Ascending aorta (tissue), 2 donors: ENCODE results near the gene DCC. TPM values are rescaled to one million over a fixed set of nuclear protein-coding genes. Genes with fewer than 3 reads are reported as not detected.

Experiments
- DNase-seq, 2 donors: peaks; one replicate each; pipeline ENCODE4 v3.0.0-alpha.2; 2019; ENCODE audit warnings: low spot score in 2 of 2
- H3K27ac ChIP-seq, 2 donors: fragments of 200-600 bp; sonication (generic); one replicate each; pipeline ENCODE4 v1.5.1; 2016 to 2017; ENCODE audit warnings: mild to moderate bottlenecking in 1 of 2
- H3K27me3 ChIP-seq: fragments of 200-600 bp; sonication (generic); one replicate; pipeline ENCODE4 v1.5.1; 2017
- H3K36me3 ChIP-seq, 2 donors: fragments of 200-600 bp; sonication (generic); one replicate each; pipeline ENCODE4 v1.5.1; 2016
- H3K4me1 ChIP-seq, 2 donors: fragments of 200-600 bp; sonication (generic); one replicate each; pipeline ENCODE4 v1.5.1; 2016 to 2017; ENCODE audit warnings: mild to moderate bottlenecking in 1 of 2
- H3K4me3 ChIP-seq, 2 donors: fragments of 200-600 bp; sonication (generic); one replicate each; pipeline ENCODE4 v1.5.1; 2016 to 2017; ENCODE audit warnings: mild to moderate bottlenecking in 1 of 2
- H3K9me3 ChIP-seq, 2 donors: fragments of 200-600 bp; sonication (generic); one replicate each; pipeline ENCODE4 v1.5.1; 2016
- intact Hi-C: fragments of 100-400 bp; cut with DNase I; formaldehyde crosslinking; loops from one replicate; pipeline ENCODE4 v1.15.1; 2023
- total RNA-seq: library from RNA; depleted of rRNA; stranded (reverse); fragments of >200 nt; gene quantifications from one replicate; pipeline ENCODE4 v1.1.0, GENCODE V29; 2016
- TF ChIP-seq, protein P1 (sequence below), 3 experiments: fragments of 200-600 bp in 2 of 3; fragments of 450-650 bp in 1 of 3; sonication (generic) in 2 of 3; IDR thresholded peaks; one replicate each; pipeline ENCODE4 v1.5.1; 2016 to 2019; ENCODE audit warnings: antibody characterized with exemption in 3 of 3, mild to moderate bottlenecking in 1 of 3, moderate library complexity in 1 of 3

The DCC gene
- total RNA-seq, 1 donor from 2014 or later, result not detected

DNA sequence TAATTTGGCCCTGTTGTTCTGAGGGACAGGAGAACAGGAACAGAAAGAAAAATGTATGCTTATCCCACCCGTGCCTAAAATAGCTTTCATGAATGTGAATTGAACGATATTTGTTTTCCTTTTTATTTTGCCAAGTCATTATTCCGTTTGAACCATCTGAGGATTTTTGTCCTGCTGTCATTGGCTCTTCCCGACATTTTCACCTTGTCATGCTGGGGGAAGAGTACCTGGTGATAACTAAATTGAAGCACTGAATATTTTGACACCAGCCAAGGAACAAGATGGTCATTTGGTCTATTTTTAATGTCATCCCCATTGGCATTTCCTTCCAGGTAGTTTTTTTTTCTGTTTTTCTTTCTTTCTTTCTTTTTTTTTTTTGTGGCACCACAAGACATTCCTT is 204.1 kb downstream of the DCC start:
- H3K9me3 ChIP-seq, result no peaks in the 10 kb centered on the region
- H3K4me1 ChIP-seq, result no peaks in the 10 kb centered on the region
- no peak overlapping the region for H3K27ac ChIP-seq
- no peak for DNase-seq
- no peak overlapping the region for H3K4me3 ChIP-seq
- intact Hi-C loops, result no loop called here
- TF ChIP-seq, protein P1, sequence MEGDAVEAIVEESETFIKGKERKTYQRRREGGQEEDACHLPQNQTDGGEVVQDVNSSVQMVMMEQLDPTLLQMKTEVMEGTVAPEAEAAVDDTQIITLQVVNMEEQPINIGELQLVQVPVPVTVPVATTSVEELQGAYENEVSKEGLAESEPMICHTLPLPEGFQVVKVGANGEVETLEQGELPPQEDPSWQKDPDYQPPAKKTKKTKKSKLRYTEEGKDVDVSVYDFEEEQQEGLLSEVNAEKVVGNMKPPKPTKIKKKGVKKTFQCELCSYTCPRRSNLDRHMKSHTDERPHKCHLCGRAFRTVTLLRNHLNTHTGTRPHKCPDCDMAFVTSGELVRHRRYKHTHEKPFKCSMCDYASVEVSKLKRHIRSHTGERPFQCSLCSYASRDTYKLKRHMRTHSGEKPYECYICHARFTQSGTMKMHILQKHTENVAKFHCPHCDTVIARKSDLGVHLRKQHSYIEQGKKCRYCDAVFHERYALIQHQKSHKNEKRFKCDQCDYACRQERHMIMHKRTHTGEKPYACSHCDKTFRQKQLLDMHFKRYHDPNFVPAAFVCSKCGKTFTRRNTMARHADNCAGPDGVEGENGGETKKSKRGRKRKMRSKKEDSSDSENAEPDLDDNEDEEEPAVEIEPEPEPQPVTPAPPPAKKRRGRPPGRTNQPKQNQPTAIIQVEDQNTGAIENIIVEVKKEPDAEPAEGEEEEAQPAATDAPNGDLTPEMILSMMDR (IDR thresholded peaks at IDR 0.05), result no peak
- no peaks in the 10 kb centered on the region for H3K36me3 ChIP-seq
- H3K27me3 ChIP-seq, result no peaks in the 10 kb centered on the region

DNA sequence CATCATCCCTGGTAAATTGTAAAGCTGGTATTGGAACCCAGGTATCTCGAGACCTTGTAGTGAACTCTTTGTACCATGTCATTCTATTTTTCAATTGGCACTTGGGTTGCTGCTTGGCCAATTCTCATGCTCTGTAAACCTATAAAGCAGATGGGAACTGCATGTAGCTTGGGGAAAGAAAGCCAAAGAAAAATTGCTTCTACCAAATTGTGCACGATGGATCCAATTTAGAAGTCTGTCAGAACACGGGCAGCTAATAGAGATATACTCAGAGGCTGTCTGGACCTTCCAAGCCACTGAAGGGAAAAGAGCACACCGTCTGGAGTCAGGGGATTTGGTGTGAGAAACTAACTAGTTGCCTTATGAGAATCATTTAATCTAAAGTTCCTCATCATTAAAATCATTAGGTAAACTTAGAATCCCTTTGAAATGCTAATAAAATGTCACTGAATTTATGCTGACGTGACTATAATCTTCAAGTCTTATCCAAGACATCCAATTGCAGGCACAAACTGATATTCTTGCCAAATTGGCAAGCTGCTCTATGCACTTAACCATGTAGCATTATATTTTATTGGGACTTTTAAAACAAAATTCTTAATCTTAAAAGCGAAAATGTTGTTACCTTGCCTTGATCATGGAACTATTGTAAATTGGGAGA is 206.8 kb downstream of the DCC start:
- Histone ChIP-seq H3K4me3 (no peak overlapping the region), H3K27me3 (no peaks in the 10 kb centered on the region), H3K9me3 (no peaks in the 10 kb centered on the region), H3K4me1 (no peaks in the 10 kb centered on the region), H3K27ac (no peak overlapping the region), H3K36me3 (no peaks in the 10 kb centered on the region)
- TF ChIP-seq, protein P1 (IDR thresholded peaks at IDR 0.05), result no peak
- intact Hi-C loops, result no loop called here
- no peak for DNase-seq

DNA sequence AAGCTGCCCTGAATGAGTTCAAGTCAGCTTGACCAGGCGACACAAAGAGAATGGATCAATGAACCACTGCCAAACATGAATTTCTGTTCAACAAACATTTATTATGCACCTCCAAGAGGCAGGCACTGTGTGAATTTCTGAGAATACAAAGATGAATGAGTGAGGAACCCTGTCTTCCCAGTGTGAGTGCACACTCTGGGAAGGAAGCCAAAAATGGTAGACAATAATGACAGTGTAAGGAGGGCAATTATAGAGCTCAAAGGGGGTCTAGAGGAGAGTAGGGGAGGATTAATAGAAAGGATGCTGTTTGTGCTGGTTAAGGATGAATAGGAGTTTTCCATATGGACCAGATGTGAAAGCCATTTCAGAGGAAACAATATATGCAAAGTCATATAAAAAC is 213.4 kb downstream of the DCC start:
- no peak overlapping the region for H3K27ac ChIP-seq
- H3K9me3 ChIP-seq, result no peaks in the 10 kb centered on the region
- TF ChIP-seq, protein P1 (IDR thresholded peaks at IDR 0.05), result no peak
- no peak for DNase-seq
- H3K27me3 ChIP-seq, result no peaks in the 10 kb centered on the region
- H3K4me3 ChIP-seq, result no peak overlapping the region
- no peaks in the 10 kb centered on the region for H3K36me3 ChIP-seq
- no peaks in the 10 kb centered on the region for H3K4me1 ChIP-seq
- intact Hi-C loops, result no loop called here

DNA sequence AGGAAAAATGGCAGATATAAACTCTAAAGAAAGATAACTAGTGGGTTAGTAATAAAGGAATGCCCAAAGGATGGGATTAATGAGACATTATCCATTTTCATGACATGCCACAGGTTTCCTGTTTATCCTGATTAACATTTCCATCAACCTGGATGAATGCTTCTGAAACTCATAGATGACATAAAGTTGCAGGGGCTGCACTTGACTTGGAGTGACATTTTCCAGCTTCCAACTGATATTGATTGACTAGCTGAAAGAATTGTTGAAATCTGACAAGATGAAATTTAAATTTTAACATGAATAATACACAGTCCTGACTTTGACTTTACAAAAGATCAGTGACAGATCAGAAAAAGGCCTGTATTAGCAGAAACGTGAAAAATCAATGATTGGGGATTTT is 214.2 kb downstream of the DCC start:
- Histone ChIP-seq H3K4me3 (no peak overlapping the region), H3K9me3 (no peaks in the 10 kb centered on the region), H3K36me3 (no peaks in the 10 kb centered on the region), H3K27me3 (no peaks in the 10 kb centered on the region), H3K27ac (no peak overlapping the region), H3K4me1 (no peaks in the 10 kb centered on the region)
- intact Hi-C loops, result no loop called here
- DNase-seq, result no peak
- TF ChIP-seq, protein P1 (IDR thresholded peaks at IDR 0.05), result no peak

DNA sequence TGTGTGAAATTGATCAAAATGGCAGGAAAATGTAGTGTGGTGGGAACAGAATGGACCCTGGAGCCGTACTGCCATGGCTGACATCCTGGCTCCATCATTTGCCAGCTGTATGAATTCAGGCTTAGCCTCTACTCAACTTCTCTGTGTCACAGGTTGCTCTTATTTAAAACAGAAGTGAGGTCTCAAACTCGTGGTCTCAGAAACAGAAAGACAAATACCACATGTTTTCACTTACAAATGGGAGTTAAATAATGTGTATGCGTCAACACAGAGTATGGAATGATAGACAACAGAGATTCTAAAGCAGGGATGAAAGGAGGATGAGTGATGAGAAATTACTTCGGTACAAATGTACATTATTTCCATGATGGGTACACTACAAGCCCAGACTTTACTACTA is 227.4 kb downstream of the DCC start:
- TF ChIP-seq, protein P1 (IDR thresholded peaks at IDR 0.05), result no peak
- Histone ChIP-seq H3K36me3 (no peaks in the 10 kb centered on the region), H3K9me3 (no peaks in the 10 kb centered on the region), H3K27ac (no peak overlapping the region), H3K4me3 (no peak overlapping the region), H3K4me1 (no peaks in the 10 kb centered on the region), H3K27me3 (no peaks in the 10 kb centered on the region)
- intact Hi-C loops, result no loop called here
- no peak for DNase-seq

DNA sequence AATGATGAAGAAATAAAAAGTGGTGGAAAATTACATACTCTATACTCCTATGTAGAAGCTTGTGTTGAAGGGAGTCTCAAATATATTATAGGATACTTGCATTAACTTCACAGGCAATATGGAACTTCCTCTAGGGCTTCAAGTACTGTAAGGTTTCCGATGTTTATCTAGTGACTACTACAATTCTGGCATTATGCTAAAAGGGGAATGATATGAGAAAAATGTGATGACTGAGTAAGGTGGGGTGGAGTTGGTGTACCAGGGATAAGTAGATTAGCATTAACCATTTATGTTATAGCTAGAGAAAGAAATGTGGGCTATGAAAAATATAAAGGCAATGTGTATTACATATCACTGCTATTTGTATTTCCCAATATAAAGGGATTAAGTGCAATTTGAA is 229.5 kb downstream of the DCC start:
- intact Hi-C loops, result no loop called here
- H3K36me3 ChIP-seq, result no peaks in the 10 kb centered on the region
- H3K4me1 ChIP-seq, result no peaks in the 10 kb centered on the region
- H3K9me3 ChIP-seq, result no peaks in the 10 kb centered on the region
- TF ChIP-seq, protein P1 (IDR thresholded peaks at IDR 0.05), result no peak
- H3K27ac ChIP-seq, result no peak overlapping the region
- H3K27me3 ChIP-seq, result no peaks in the 10 kb centered on the region
- no peak overlapping the region for H3K4me3 ChIP-seq
- no peak for DNase-seq
